Astrocyte (in vitro differentiated cells and primary cell): Measurements from ENCODE around the gene FRMPD2. TPM values are rescaled to one million over a fixed set of nuclear protein-coding genes. Genes with fewer than 3 reads are reported as not detected.

Experiments used
- DNase-seq: peaks from one replicate; pipeline ENCODE4 v3.0.0-alpha.2; 2010; ENCODE audit warnings: low read depth
- FAIRE-seq: peaks from 2 replicates; lab custom pipeline; 2011; peaks lifted over from hg19 to GRCh38; lab: Jason Lieb, UNC
- H2AFZ ChIP-seq: 2 replicates; pipeline ENCODE4 v1.6.0; 2012; ENCODE audit warnings: low read depth, low read length, inconsistent platforms
- H3K27ac ChIP-seq: 2 replicates; pipeline ENCODE4 v1.5.1; 2011; ENCODE audit warnings: low read depth, low read length, inconsistent platforms
- H3K27me3 ChIP-seq: 2 replicates; pipeline ENCODE4 v1.6.0; 2011; ENCODE audit warnings: low read length, inconsistent platforms; ENCODE audit not compliant: insufficient read depth
- H3K36me3 ChIP-seq: 2 replicates; pipeline ENCODE4 v1.5.1; 2011; ENCODE audit warnings: low read length, inconsistent platforms; ENCODE audit not compliant: insufficient read depth
- H3K4me1 ChIP-seq: 2 replicates; pipeline ENCODE4 v1.5.1; 2011; ENCODE audit warnings: low read length, inconsistent platforms; ENCODE audit not compliant: insufficient read depth
- H3K4me2 ChIP-seq: 2 replicates; pipeline ENCODE4 v1.6.0; 2012; ENCODE audit warnings: low read length, inconsistent platforms
- H3K4me3 ChIP-seq: 2 replicates; pipeline ENCODE4 v1.5.1; 2011; ENCODE audit warnings: low read depth, mild to moderate bottlenecking, low read length, inconsistent platforms; ENCODE audit not compliant: insufficient read depth
- H3K79me2 ChIP-seq: 2 replicates; pipeline ENCODE4 v1.6.0; 2012; ENCODE audit warnings: mild to moderate bottlenecking, low read length, inconsistent platforms; ENCODE audit not compliant: insufficient read depth
- H3K9ac ChIP-seq: 2 replicates; pipeline ENCODE4 v1.6.0; 2012; ENCODE audit warnings: mild to moderate bottlenecking, low read length, inconsistent platforms
- H3K9me3 ChIP-seq: 2 replicates; pipeline ENCODE4 v1.5.1; 2012; ENCODE audit warnings: low read depth, mild to moderate bottlenecking, low read length, inconsistent platforms; ENCODE audit not compliant: insufficient read depth
- H4K20me1 ChIP-seq: 2 replicates; pipeline ENCODE4 v1.6.0; 2012; ENCODE audit warnings: low read length, inconsistent platforms; ENCODE audit not compliant: insufficient read depth
- H3K27ac Mint-ChIP-seq: one replicate; pipeline ENCODE4 v1.8.0; 2021; ENCODE audit warnings: mild to moderate bottlenecking, mixed read lengths; ENCODE audit not compliant: unreplicated experiment
- H3K27me3 Mint-ChIP-seq: one replicate; pipeline ENCODE4 v1.8.0; 2021; ENCODE audit warnings: low read depth, mixed read lengths; ENCODE audit not compliant: unreplicated experiment
- H3K36me3 Mint-ChIP-seq: one replicate; pipeline ENCODE4 v1.8.0; 2021; ENCODE audit warnings: low read depth, mixed read lengths; ENCODE audit not compliant: unreplicated experiment
- H3K4me1 Mint-ChIP-seq: one replicate; pipeline ENCODE4 v1.8.0; 2021; ENCODE audit warnings: low read depth, mixed read lengths; ENCODE audit not compliant: unreplicated experiment
- H3K4me3 Mint-ChIP-seq: one replicate; pipeline ENCODE4 v1.8.0; 2021; ENCODE audit warnings: mild to moderate bottlenecking, moderate library complexity, mixed read lengths; ENCODE audit not compliant: unreplicated experiment
- H3K9me3 Mint-ChIP-seq: one replicate; pipeline ENCODE4 v1.8.0; 2021; ENCODE audit warnings: mild to moderate bottlenecking, mixed read lengths; ENCODE audit not compliant: unreplicated experiment
- CTCF ChIP-seq: IDR thresholded peaks from 2 replicates; pipeline ENCODE4 v1.5.1; 2011; ENCODE audit warnings: low read depth, mild to moderate bottlenecking, inconsistent platforms, low read length, moderate library complexity; ENCODE audit not compliant: insufficient read depth
- EZH2 ChIP-seq: IDR thresholded peaks from 2 replicates; pipeline ENCODE4 v1.6.1; 2012; ENCODE audit warnings: mild to moderate bottlenecking, low read length, inconsistent platforms; ENCODE audit not compliant: insufficient read depth
- total RNA-seq: library from RNA; stranded (reverse); gene quantifications from 2 replicates; pipeline ENCODE4 v1.2.1, GENCODE V29; 2021

Gene FRMPD2
- total RNA-seq, 1 donor from 2014 or later, result 0.39 TPM

- no peak overlapping the region for H3K27ac ChIP-seq
- no peak for TF ChIP-seq EZH2
- no peak for TF ChIP-seq CTCF
- Mint-ChIP-seq H3K36me3 (no peaks in the 10 kb centered on the region), H3K4me3 (no peak overlapping the region), H3K27me3 (peaks cover 18% of the 10 kb centered on the region), H3K27ac (no peak overlapping the region), H3K4me1 (no peaks in the 10 kb centered on the region), H3K9me3 (peaks cover 3% of the 10 kb centered on the region)
- H3K27me3 ChIP-seq, result peaks cover 19% of the 10 kb centered on the region
- H3K9ac ChIP-seq, result no peak overlapping the region
- H3K79me2 ChIP-seq, result no peaks in the 10 kb centered on the region
- no peak overlapping the region for H3K4me2 ChIP-seq
- H3K36me3 ChIP-seq, result no peaks in the 10 kb centered on the region
- H3K4me3 ChIP-seq, result no peak overlapping the region
- no peak for DNase-seq
- H4K20me1 ChIP-seq, result no peaks in the 10 kb centered on the region
- no peak overlapping the region for H2AFZ ChIP-seq
- no peak for FAIRE-seq
- no peaks in the 10 kb centered on the region for H3K9me3 ChIP-seq
- H3K4me1 ChIP-seq, result no peaks in the 10 kb centered on the region
These were observed 63.5 kb downstream of the FRMPD2 start for GRCh38 chr10:48210966-48211365.

- H3K9ac ChIP-seq, result no peak overlapping the region
- Mint-ChIP-seq H3K36me3 (no peaks in the 10 kb centered on the region), H3K27ac (no peak overlapping the region), H3K27me3 (peaks cover 18% of the 10 kb centered on the region), H3K4me3 (no peak overlapping the region), H3K9me3 (no peaks in the 10 kb centered on the region), H3K4me1 (no peaks in the 10 kb centered on the region)
- no peak overlapping the region for H3K27ac ChIP-seq
- no peaks in the 10 kb centered on the region for H3K4me1 ChIP-seq
- H3K79me2 ChIP-seq, result no peaks in the 10 kb centered on the region
- DNase-seq (no peak), FAIRE-seq (no peak)
- H3K27me3 ChIP-seq, result peaks cover 19% of the 10 kb centered on the region
- H3K4me2 ChIP-seq, result no peak overlapping the region
- TF ChIP-seq CTCF, result no peak
- no peak for TF ChIP-seq EZH2
- H3K36me3 ChIP-seq, result no peaks in the 10 kb centered on the region
- H3K4me3 ChIP-seq, result no peak overlapping the region
- H3K9me3 ChIP-seq, result no peaks in the 10 kb centered on the region
- H4K20me1 ChIP-seq, result no peaks in the 10 kb centered on the region
- no peak overlapping the region for H2AFZ ChIP-seq
These were observed 64.1 kb downstream of the FRMPD2 start for GRCh38 chr10:48210391-48210790.

GRCh38 chr10:48209241-48209640 is 65.3 kb downstream of the FRMPD2 start:
- peaks cover 16% of the 10 kb centered on the region for H3K27me3 ChIP-seq
- no peaks in the 10 kb centered on the region for H3K36me3 Mint-ChIP-seq
- H3K4me2 ChIP-seq, result no peak overlapping the region
- peaks cover 18% of the 10 kb centered on the region for H3K27me3 Mint-ChIP-seq
- no peaks in the 10 kb centered on the region for H3K9me3 ChIP-seq
- no peak overlapping the region for H3K4me3 Mint-ChIP-seq
- H3K9ac ChIP-seq, result no peak overlapping the region
- no peaks in the 10 kb centered on the region for H4K20me1 ChIP-seq
- no peak overlapping the region for H3K27ac Mint-ChIP-seq
- no peak overlapping the region for H3K27ac ChIP-seq
- H3K4me1 Mint-ChIP-seq, result no peaks in the 10 kb centered on the region
- TF ChIP-seq CTCF (no peak), EZH2 (no peak)
- no peak overlapping the region for H3K4me3 ChIP-seq
- H3K4me1 ChIP-seq, result no peaks in the 10 kb centered on the region
- H2AFZ ChIP-seq, result no peak overlapping the region
- FAIRE-seq (no peak), DNase-seq (peak; percentile 34)
- no peaks in the 10 kb centered on the region for H3K9me3 Mint-ChIP-seq
- H3K36me3 ChIP-seq, result no peaks in the 10 kb centered on the region
- no peaks in the 10 kb centered on the region for H3K79me2 ChIP-seq
